ENCODE results near the gene MICOS13. TPM values are rescaled to one million over a fixed set of nuclear protein-coding genes. Genes with fewer than 3 reads are reported as not detected.
"Not testable (repeated sequence)": the region's sequence is repeated elsewhere in the genome, so short reads cannot be mapped to it uniquely, and the experiment has no call there.

Gene MICOS13
- polyA plus RNA-seq, 1 of the 3 experiments (the other 2 are of a cell fraction): 112 TPM

GRCh38 chr19:5702053-5702410 lies 21.7 kb upstream of the MICOS13 start:
- POLR2A ChIA-PET; H4K20me1 ChIP-seq (ENCODE audit: insufficient read depth); H3K9me2 ChIP-seq; H3K4me2 ChIP-seq; H3K27ac ChIP-seq (ENCODE audit: low read depth in 2 of 2, low read length in 1 of 2); DNase-seq; H3K27me3 ChIP-seq (ENCODE audit: insufficient read depth); H3K79me2 ChIP-seq (ENCODE audit: insufficient read depth); CTCF ChIA-PET; H3K9ac ChIP-seq; H3K9me3 ChIP-seq; H3K4me3 ChIP-seq (ENCODE audit: low read depth in 2 of 2, low read length in 1 of 2); H3K4me1 ChIP-seq (ENCODE audit: control insufficient read depth in 1 of 2, insufficient read depth in 2 of 2, low read depth in 1 of 2, low read length in 1 of 2); H2AFZ ChIP-seq (ENCODE audit: low read depth): not testable (repeated sequence)
- Histone ChIP-seq H3F3A (replicated peaks; ENCODE audit: insufficient read depth) (peaks cover 17% of the 10 kb centered on the region), H3K36me3 (replicated peaks in 1 of 2; ENCODE audit: control insufficient read depth in 1 of 2, insufficient read depth in 2 of 2, low read length in 1 of 2) (peaks cover 20 to 49% of the 10 kb centered on the region in 2 experiments)
- WGBS (ENCODE audit: low lambda C conversion rate): no CpG with 5 or more reads among the region's 28 CpGs

GRCh38 chr19:5700455-5701092 lies 20.3 kb upstream of the MICOS13 start:
- Histone ChIP-seq H2AFZ (ENCODE audit: low read depth) (no peak overlapping the region), H3F3A (replicated peaks; ENCODE audit: insufficient read depth) (peaks cover 23% of the 10 kb centered on the region), H3K36me3 (replicated peaks in 1 of 2; ENCODE audit: control insufficient read depth in 1 of 2, insufficient read depth in 2 of 2, low read length in 1 of 2) (peaks cover 14 to 52% of the 10 kb centered on the region in 2 experiments), H3K4me2 (no peak overlapping the region), H3K4me1 (ENCODE audit: control insufficient read depth in 1 of 2, insufficient read depth in 2 of 2, low read depth in 1 of 2, low read length in 1 of 2) (peaks cover 0 to 4% of the 10 kb centered on the region in 2 experiments; a peak in 1 of 4 replicates), H4K20me1 (ENCODE audit: insufficient read depth) (peaks cover 15% of the 10 kb centered on the region), H3K9me3 (no peaks in the 10 kb centered on the region), H3K9ac (no peak overlapping the region), H3K79me2 (ENCODE audit: insufficient read depth) (peaks cover 8% of the 10 kb centered on the region; the same call in 1 of the 2 replicates), H3K9me2 (no peaks in the 10 kb centered on the region), H3K27ac (ENCODE audit: low read depth in 2 of 2, low read length in 1 of 2) (no peak overlapping the region), H3K4me3 (ENCODE audit: low read depth in 2 of 2, low read length in 1 of 2) (no peak overlapping the region), H3K27me3 (ENCODE audit: insufficient read depth) (no peaks in the 10 kb centered on the region)
- TF ChIP-seq GABPA (IDR thresholded peaks at IDR 0.05; ENCODE audit: low read depth): no peak
- CTCF ChIA-PET: interaction anchor here (1.5 kb wide), 1 partner anchor 11 kb away, joined by 7 read pairs; the partner anchor contains the start of gene RPL36
- POLR2A ChIA-PET: interaction anchor here (1.0 to 1.5 kb wide), 3 partner anchors 9 to 19 kb away, joined by 3 to 4 read pairs (median 3); partner anchors contain the start of genes CATSPERD, LONP1 and RPL36
- no peak for DNase-seq
- 97% methylated on average over 18 of the region's 22 CpGs for WGBS (ENCODE audit: low lambda C conversion rate)

GRCh38 chr19:5698635-5699422 lies 18.5 kb upstream of the MICOS13 start:
- H2AFZ ChIP-seq (ENCODE audit: low read depth): no peak overlapping the region
- H3K9ac ChIP-seq: no peak overlapping the region
- no peak overlapping the region for H3K4me2 ChIP-seq
- TF ChIP-seq EP300 (IDR thresholded peaks at IDR 0.05; ENCODE audit: borderline replicate concordance in 1 of 2, low read depth in 1 of 2, low read length in 1 of 2) (no peak), PBX3 (IDR thresholded peaks at IDR 0.05) (0 out of 2 replicates have a peak, but pooled peaks have one; percentile 8)
- H3K4me1 ChIP-seq (ENCODE audit: control insufficient read depth in 1 of 2, insufficient read depth in 2 of 2, low read depth in 1 of 2, low read length in 1 of 2): peaks cover 0 to 4% of the 10 kb centered on the region in 2 experiments; a peak in 1 of 4 replicates
- ChIA-PET CTCF (interaction anchor here (1.3 to 2.6 kb wide), 2 partner anchors 9 to 10 kb away, joined by 4 to 7 read pairs; no protein-coding TSS in a partner anchor), POLR2A (interaction anchor here (1.5 kb wide), 1 partner anchor 9 kb away, joined by 5 read pairs; the partner anchor contains the start of gene RPL36)
- no peaks in the 10 kb centered on the region for H3K9me3 ChIP-seq
- WGBS (ENCODE audit: low lambda C conversion rate): 94% methylated on average over 25 of the region's 38 CpGs
- peak; percentile 42 for DNase-seq
- H3K9me2 ChIP-seq: no peaks in the 10 kb centered on the region
- no peaks in the 10 kb centered on the region for H3K27me3 ChIP-seq (ENCODE audit: insufficient read depth)
- peaks cover 33% of the 10 kb centered on the region for H4K20me1 ChIP-seq (ENCODE audit: insufficient read depth)
- H3K79me2 ChIP-seq (ENCODE audit: insufficient read depth): peaks cover 23% of the 10 kb centered on the region; the same call in 1 of the 2 replicates
- no peak overlapping the region for H3K27ac ChIP-seq (ENCODE audit: low read depth in 2 of 2, low read length in 1 of 2)
- H3F3A ChIP-seq (replicated peaks; ENCODE audit: insufficient read depth): peaks cover 26% of the 10 kb centered on the region
- no peak overlapping the region for H3K4me3 ChIP-seq (ENCODE audit: low read depth in 2 of 2, low read length in 1 of 2)
- peaks cover 15 to 62% of the 10 kb centered on the region in 2 experiments for H3K36me3 ChIP-seq (replicated peaks in 1 of 2; ENCODE audit: control insufficient read depth in 1 of 2, insufficient read depth in 2 of 2, low read length in 1 of 2)

Measured in SK-N-SH (cell line).